GM18519 (cell line): Measurements from ENCODE around the gene ZIC4.

Experiments used
- ATAC-seq: cut with Tn5 transposase; IDR thresholded peaks from one replicate; pipeline ENCODE4 v1.9.1; 2021; ENCODE audit warnings: mild to moderate bottlenecking, moderate library complexity; ENCODE audit not compliant: unreplicated experiment, low FRiP score

ZIC4 gene

GRCh38 chr3:147406028-147406931 lies at the start of gene ZIC4:
ZIC4 (minus strand) TSS chr3:147406543; CDS start chr3:147402797, 3,746 bp downstream.
- ATAC-seq = no peak

- ATAC-seq = no peak
These were observed 43.3 kb upstream of the ZIC4 start for GRCh38 chr3:147449669-147450068.

GRCh38 chr3:147447224-147447623 lies 40.9 kb upstream of the ZIC4 start:
- ATAC-seq = no peak

GRCh38 chr3:147431751-147432150 lies 25.4 kb upstream of the ZIC4 start:
- no peak for ATAC-seq

GRCh38 chr3:147428754-147429153 lies 22.4 kb upstream of the ZIC4 start:
- ATAC-seq = no peak

- no peak for ATAC-seq
These were observed 22.0 kb upstream of the ZIC4 start for GRCh38 chr3:147428326-147428725.

GRCh38 chr3:147427746-147428145 lies 21.4 kb upstream of the ZIC4 start:
- no peak for ATAC-seq

- no peak for ATAC-seq
These were observed 20.6 kb upstream of the ZIC4 start for GRCh38 chr3:147426931-147427330.

GRCh38 chr3:147425388-147425850 lies 19.1 kb upstream of the ZIC4 start:
- no peak for ATAC-seq

- no peak for ATAC-seq
These were observed 18.4 kb upstream of the ZIC4 start for GRCh38 chr3:147424581-147425387.

GRCh38 chr3:147423798-147424580 lies 17.6 kb upstream of the ZIC4 start:
- ATAC-seq = no peak

GRCh38 chr3:147423537-147423797 lies 17.1 kb upstream of the ZIC4 start:
- no peak for ATAC-seq

- no peak for ATAC-seq
These were observed 16.5 kb upstream of the ZIC4 start for GRCh38 chr3:147422601-147423536.

GRCh38 chr3:147422196-147422595 lies 15.9 kb upstream of the ZIC4 start:
- ATAC-seq = no peak

GRCh38 chr3:147421184-147421912 lies 15.0 kb upstream of the ZIC4 start:
- ATAC-seq = no peak

GRCh38 chr3:147420353-147421183 lies 14.2 kb upstream of the ZIC4 start:
- ATAC-seq = no peak

GRCh38 chr3:147419781-147420224 lies 13.5 kb upstream of the ZIC4 start:
- ATAC-seq = no peak
